Hepatic stellate cell (primary cell): ENCODE results near the gene NFASC.

Experiments used
- DNase-seq: peaks from one replicate; pipeline ENCODE4 v3.0.0; 2011; ENCODE audit warnings: low spot score

NFASC gene

DNA sequence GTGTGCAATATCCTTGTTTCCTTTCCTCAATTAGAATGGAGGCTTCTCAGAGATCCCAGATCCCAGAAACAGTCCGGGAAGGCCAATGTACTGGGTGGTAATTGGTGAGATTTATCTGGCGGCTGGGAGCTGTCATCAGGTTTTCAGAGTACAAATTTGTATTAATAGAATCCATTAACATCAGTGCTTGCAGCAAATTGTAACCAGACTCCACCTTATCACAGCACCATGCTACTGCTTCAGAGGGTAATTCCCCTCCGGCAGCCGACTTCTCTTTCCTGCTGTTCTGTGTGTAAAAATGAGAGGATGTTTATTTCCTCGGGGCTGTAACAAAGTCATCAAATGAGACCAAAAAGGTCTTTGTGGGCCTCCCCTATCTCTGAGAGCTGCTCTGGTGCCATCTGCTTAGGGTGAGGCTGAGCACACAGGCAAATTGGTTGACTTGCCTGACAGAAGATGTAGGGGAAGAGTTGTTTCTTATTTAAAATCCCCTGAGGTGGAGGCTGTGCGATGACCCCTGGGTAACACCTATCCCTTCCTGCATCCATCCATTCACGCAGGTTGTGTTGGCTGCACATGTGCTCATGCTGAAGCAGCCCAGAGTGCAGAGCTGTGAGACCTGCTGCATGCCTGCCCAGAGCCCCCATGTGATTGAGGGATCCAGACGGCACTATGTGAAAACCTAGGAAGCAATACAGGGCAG lies 19.2 kb downstream of the NFASC start:
- no peak for DNase-seq

GRCh38 chr1:204891860-204892259 lies 21.2 kb downstream of the NFASC start:
- no peak for DNase-seq

- no peak for DNase-seq
Measured at GRCh38 chr1:204894031-204894430, 23.4 kb downstream of the NFASC start.

GRCh38 chr1:204894606-204895005 lies 23.9 kb downstream of the NFASC start:
- DNase-seq: no peak

GRCh38 chr1:204896023-204896422 lies 25.4 kb downstream of the NFASC start:
- DNase-seq: no peak

- no peak for DNase-seq
Measured at GRCh38 chr1:204896787-204897469, 26.3 kb downstream of the NFASC start.

DNA sequence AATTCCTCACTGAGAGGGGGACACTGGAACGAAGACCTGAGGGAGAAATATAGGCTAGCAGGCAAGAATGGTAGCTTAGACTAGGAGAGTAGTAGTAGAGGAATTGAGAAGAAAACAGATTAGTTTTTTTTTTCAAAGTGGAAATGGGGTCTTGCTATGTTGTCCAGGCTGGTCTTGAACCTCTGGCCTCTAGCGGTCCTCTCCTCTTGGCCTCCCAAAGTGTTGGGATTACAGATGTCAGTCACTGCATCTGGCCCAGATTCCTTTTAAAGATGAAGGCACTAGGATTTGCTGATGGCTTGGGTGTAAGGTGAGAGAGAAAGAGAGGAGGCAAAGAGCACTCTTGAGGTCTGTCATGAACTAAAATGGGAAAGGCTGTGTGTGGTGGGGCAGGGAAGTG lies 30.1 kb downstream of the NFASC start:
- no peak for DNase-seq

DNA sequence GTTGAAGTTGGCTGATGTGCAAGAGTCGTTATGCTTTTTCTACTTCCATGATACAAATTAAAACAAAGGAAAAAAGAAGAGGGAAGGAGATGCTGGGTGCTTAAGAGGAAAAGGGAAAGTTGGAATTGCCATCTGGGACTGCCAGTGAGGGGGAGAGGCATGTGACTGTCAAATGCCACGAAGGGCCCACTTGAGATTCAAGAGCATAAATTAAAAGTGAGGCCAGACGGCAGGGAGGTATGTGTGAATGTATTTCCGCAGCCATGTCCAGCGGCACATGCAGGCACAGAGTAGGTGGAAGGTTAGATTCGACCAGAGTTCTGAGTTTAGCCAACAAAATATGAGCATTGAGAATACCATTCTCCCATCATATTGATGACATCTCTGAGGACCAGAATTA lies 32.0 kb downstream of the NFASC start:
- no peak for DNase-seq

- no peak for DNase-seq
Measured at GRCh38 chr1:204904228-204904810, 33.7 kb downstream of the NFASC start.

- no peak for DNase-seq
Measured at GRCh38 chr1:204909109-204909508, 38.4 kb downstream of the NFASC start.

- DNase-seq: no peak
Measured at GRCh38 chr1:204915861-204916495, 45.3 kb downstream of the NFASC start.

DNA sequence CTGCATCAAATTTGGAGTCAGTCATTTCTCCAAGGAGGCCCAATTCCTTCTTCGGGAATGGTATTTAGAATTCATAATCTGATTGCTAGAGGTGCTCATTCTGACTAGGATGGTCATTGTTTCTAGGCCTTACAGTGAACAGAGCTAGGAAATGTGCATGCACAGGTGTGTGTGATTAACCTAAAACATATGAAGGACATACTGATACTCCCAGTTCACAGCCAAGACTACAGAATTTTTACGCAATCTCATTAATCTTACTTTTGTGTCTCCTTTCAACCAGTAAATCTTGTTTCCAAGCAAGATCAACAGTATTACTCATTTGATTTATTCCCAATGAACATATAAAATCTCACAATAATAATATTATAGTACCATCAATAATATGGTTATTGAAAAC lies 47.1 kb downstream of the NFASC start:
- no peak for DNase-seq

GRCh38 chr1:204920511-204920910 lies 49.8 kb downstream of the NFASC start:
- no peak for DNase-seq

GRCh38 chr1:204920967-204921366 lies 50.3 kb downstream of the NFASC start:
- no peak for DNase-seq

GRCh38 chr1:204921855-204922516 lies 51.3 kb downstream of the NFASC start:
- no peak for DNase-seq

- DNase-seq: no peak
Measured at GRCh38 chr1:204923201-204923600, 52.5 kb downstream of the NFASC start.

DNA sequence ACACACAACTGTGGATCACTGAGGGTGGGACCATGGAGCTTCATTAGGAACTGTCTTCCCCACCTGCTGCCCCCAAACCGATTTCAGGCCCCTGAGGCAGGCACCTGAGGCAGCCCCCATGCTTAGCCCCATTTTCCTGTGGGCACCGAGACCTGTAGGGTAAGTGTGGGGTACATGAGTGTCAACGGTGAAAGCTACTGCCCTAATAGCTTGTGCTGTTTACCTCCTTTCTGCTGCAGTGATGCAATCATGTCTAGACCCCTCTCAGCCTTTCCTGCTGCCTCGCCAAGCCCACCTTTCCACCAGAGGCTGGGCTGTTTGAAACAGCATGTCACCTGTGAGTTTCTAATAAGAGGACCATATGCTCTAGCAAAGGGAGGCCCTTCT lies 53.0 kb downstream of the NFASC start:
- DNase-seq: no peak

GRCh38 chr1:204924013-204924759 lies 53.5 kb downstream of the NFASC start:
- no peak for DNase-seq

DNA sequence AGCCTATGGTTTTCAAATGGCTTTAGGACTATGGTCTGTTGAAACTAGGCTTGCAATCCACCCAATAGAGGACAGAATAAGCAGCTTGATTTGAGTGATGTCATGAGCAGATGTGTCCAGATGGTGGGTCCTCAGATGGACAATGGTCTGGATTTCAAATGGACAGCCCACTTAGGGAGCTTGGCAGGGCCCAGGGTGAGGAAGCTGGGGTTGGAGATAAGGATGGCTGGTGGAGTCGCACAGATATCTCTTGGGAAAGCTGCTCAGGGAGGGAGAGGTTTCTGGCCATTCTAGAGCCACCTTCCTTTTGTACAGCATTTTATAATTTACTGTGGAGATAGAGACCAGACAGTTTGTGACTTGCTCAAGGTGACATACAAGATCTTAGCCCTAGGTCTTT lies 55.0 kb downstream of the NFASC start:
- DNase-seq: no peak

GRCh38 chr1:204927673-204928641 lies 57.3 kb downstream of the NFASC start:
- DNase-seq: no peak
